ENCODE data around the gene MEF2D.

Gene MEF2D

GRCh38 chr1:156497078-156497742 is 3.4 kb downstream of the MEF2D start:
- CTCF ChIA-PET = interaction anchor here (1.0 to 17.6 kb wide), 3 partner anchors 11 to 112 kb away, joined by 4 to 270 read pairs (median 4); no protein-coding TSS in a partner anchor

DNA sequence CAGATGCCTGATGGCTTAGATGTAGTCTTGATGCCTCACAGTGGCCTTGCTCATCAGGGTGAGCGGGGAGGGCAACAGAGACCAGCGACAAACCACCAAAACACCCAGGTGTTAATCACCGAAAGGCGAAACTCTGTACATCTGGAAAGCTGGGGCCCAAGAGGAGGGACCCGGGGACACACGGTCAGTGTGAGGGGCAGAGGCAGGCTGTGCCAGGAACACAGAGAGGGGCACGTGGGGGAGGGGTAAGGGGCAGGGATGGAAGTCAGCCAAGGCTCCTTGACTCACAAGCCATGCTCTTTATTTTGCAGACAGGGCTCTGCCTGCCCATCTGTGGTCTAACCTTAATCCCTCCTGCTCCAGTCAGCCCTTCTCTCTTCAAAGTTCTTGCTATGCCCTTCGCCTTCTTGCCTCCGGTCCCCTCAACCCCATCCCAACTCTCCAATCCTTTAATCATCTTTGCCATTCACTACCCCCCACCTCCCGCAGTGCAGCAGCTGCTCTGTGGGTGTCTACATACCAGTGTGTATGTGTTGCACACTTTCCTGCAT is 4.3 kb downstream of the MEF2D start:
- peak overlapping the region; percentile 3; the same call in 1 of the 2 replicates for H3K4me3 ChIP-seq (ENCODE audit: low read depth, low read length)
- no peak for DNase-seq (ENCODE audit: low read depth, low spot score)
- no peak for TF ChIP-seq CTCF (IDR thresholded peaks at IDR 0.05; ENCODE audit: insufficient read depth, low read length, missing control alignments)
- ChIA-PET CTCF (interaction anchor here (1.1 to 17.6 kb wide), 4 partner anchors 10 to 111 kb away, joined by 3 to 270 read pairs (median 4); no protein-coding TSS in a partner anchor), POLR2A (interaction anchor here (0.5 to 1.5 kb wide), 2 partner anchors 15 to 20 kb away, joined by 3 to 4 read pairs; no protein-coding TSS in a partner anchor)

More at GRCh38 chr1:156497078-156497742, 3.4 kb downstream of the MEF2D start:
- DNase-seq (ENCODE audit: low read depth, low spot score) = no peak
- POLR2A ChIA-PET = interaction anchor here (0.5 to 1.5 kb wide), 2 partner anchors 16 to 21 kb away, joined by 3 to 4 read pairs; no protein-coding TSS in a partner anchor
- TF ChIP-seq CTCF (IDR thresholded peaks at IDR 0.05; ENCODE audit: insufficient read depth, low read length, missing control alignments) = no peak
- H3K4me3 ChIP-seq (ENCODE audit: low read depth, low read length) = peak overlapping the region; percentile 15

GRCh38 chr1:156495401-156496140 is 5.0 kb downstream of the MEF2D start:
- TF ChIP-seq CTCF (IDR thresholded peaks at IDR 0.05; ENCODE audit: insufficient read depth, low read length, missing control alignments) = no peak
- ChIA-PET POLR2A (interaction anchor here (1.5 kb wide), 1 partner anchor 19 kb away, joined by 4 read pairs; no protein-coding TSS in a partner anchor), CTCF (interaction anchor here (1.1 to 17.6 kb wide), 4 partner anchors 9 to 110 kb away, joined by 3 to 270 read pairs (median 4); no protein-coding TSS in a partner anchor)
- H3K4me3 ChIP-seq (ENCODE audit: low read depth, low read length) = no peak overlapping the region
- DNase-seq (ENCODE audit: low read depth, low spot score) = no peak

DNA sequence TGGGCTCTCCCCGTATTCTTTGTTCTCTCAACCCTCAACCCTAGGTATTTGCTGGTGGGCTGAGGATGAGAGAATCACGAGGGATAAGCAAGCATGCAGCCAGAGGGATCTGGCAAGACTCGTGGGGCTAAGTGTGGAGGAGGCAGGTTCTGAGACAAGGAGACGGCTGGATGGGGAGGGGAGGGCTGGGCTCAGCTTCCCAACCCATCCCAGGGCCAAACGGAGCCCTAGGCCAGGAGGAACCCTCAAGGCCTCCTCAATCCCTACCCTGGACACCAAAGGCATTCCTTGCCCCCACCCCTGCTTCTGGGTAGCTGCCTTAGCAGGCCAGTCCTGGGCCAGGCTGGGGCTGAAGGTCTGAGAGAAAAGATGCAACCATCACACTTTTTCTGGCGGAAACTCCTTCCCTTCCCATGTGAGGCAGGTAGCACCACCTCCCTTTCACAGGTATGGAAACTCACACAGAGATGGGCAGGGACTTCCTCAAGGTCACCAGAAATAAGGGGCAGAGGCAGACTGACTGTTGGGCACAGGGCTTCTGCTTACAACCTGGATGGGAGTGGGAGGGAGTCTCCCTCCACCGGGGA is 6.2 kb downstream of the MEF2D start:
- no peak for DNase-seq (ENCODE audit: low read depth, low spot score)
- CTCF ChIA-PET = interaction anchor here (1.3 to 17.6 kb wide), 2 partner anchors 8 to 36 kb away, joined by 3 to 270 read pairs; no protein-coding TSS in a partner anchor
- TF ChIP-seq CTCF (IDR thresholded peaks at IDR 0.05; ENCODE audit: insufficient read depth, low read length, missing control alignments) = no peak
- no peak overlapping the region for H3K4me3 ChIP-seq (ENCODE audit: low read depth, low read length)
- POLR2A ChIA-PET = no interaction called here

- TF ChIP-seq CTCF (IDR thresholded peaks at IDR 0.05; ENCODE audit: insufficient read depth, low read length, missing control alignments) = no peak
- H3K4me3 ChIP-seq (ENCODE audit: low read depth, low read length) = no peak overlapping the region
- DNase-seq (ENCODE audit: low read depth, low spot score) = no peak
- POLR2A ChIA-PET = no interaction called here
- CTCF ChIA-PET = interaction anchor here (17.6 kb wide), 1 partner anchor 8 kb away, joined by 270 read pairs; no protein-coding TSS in a partner anchor
These were observed 6.8 kb downstream of the MEF2D start for GRCh38 chr1:156493742-156494141.

Data from AG04449 (cell line).